ENCODE data around the gene ACOXL. TPM values are rescaled to one million over a fixed set of nuclear protein-coding genes. Genes with fewer than 3 reads are reported as not detected.

ACOXL gene
- total RNA-seq, 1 donor from 2014 or later = not detected

DNA sequence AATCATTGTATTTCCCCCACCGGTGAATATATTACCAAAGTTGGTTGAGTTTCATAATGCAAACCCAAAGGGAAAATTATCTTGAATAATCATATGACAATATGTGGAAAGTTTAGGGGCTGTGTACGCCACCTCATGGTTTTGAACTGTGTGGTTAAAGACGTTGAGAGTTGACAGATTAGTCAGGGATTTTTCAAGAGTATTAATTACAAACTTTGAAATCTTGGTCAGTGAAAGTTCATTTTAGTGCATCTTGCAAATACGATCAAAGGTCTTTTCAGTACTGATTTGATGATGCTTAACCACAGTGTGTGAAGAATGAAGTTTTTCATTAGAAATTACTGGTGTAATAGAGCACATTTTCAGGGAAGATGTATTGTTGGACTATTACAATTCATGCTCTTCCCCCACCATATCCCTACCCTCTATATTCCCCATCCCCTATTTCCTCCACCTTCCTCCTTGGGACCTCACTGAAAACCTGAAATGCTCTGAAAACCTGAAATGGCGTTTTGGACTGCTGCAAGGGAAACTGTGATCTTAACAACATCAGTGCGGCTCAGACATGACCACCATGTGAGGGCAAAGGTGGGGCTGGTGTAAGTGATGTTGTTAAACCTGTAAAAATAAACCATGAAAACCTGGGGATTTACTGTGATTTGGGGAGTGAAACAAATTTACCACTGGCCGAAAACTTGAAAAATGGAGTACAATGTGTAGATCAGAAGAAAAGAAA, 383.8 kb downstream of the ACOXL start:
- Histone ChIP-seq H3K4me1 (ENCODE audit: control insufficient read depth in 3 of 3, insufficient read depth in 3 of 3, low read length in 3 of 3) (peaks cover 17 to 25% (median 23%) of the 10 kb centered on the region in 3 donors), H3K9me3 (ENCODE audit: control insufficient read depth in 3 of 3, low read length in 3 of 3) (no peaks in the 10 kb centered on the region), H3K27me3 (ENCODE audit: control insufficient read depth in 3 of 3, insufficient read depth in 3 of 3, low read length in 3 of 3) (peaks cover 0 to 22% (median 7%) of the 10 kb centered on the region in 3 donors), H3K27ac (ENCODE audit: low read depth, low read length) (no peak overlapping the region), H3K4me3 (ENCODE audit: low read length in 3 of 3) (no peak overlapping the region), H3K36me3 (ENCODE audit: control insufficient read depth in 3 of 3, insufficient read depth in 3 of 3, low read length in 3 of 3) (no peaks in the 10 kb centered on the region), H3K9ac (ENCODE audit: low read depth in 1 of 3, low read length in 3 of 3) (no peak overlapping the region)

DNA sequence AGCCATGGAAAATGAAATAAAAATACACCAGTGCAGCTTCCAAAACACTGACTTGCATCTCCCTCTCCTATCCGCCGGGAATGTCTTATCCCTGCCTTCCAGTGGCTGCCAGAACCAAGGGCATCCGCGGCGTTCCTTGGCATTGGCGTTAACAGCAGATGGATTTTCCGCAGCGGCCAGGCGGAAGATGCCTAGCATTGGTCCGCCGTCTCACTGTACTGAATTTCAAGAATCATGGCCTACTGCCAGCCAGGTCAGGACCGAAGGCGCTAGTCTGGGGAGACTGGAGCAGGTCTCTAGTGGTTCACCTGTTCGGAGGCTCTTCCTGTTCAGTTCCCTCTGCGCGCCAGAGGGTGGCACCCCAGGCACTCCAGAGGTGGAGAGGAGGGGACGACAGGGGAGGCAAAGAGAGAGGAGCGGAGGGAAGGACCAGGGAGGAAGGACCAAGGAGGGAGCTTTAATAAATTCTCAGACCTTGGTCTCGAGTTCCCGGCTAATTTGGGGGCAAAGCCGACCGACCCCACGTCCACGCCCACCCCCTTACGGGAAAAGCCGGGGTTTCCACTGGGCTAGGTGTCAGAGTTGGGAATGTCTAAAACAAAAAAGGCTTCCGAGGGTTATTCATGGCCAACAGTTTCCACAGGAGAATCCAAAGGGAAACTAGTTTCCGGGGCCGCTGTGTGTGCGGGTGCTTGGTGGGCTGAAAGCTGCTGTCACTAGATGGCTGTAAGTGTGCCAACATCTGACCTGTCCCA, 384.6 kb downstream of the ACOXL start:
- Histone ChIP-seq H3K4me1 (ENCODE audit: control insufficient read depth in 3 of 3, insufficient read depth in 3 of 3, low read length in 3 of 3) (peaks cover 22 to 32% (median 31%) of the 10 kb centered on the region in 3 donors), H3K4me3 (ENCODE audit: low read length in 3 of 3) (peak overlapping the region; percentile 47 to 79 (median 70)), H3K9ac (ENCODE audit: low read depth in 1 of 3, low read length in 3 of 3) (peak overlapping the region in 2 of 3 donors; percentile 12 to 40), H3K9me3 (ENCODE audit: control insufficient read depth in 3 of 3, low read length in 3 of 3) (no peaks in the 10 kb centered on the region), H3K36me3 (ENCODE audit: control insufficient read depth in 3 of 3, insufficient read depth in 3 of 3, low read length in 3 of 3) (no peaks in the 10 kb centered on the region), H3K27me3 (ENCODE audit: control insufficient read depth in 3 of 3, insufficient read depth in 3 of 3, low read length in 3 of 3) (peaks cover 0 to 22% (median 7%) of the 10 kb centered on the region in 3 donors), H3K27ac (ENCODE audit: low read depth, low read length) (no peak overlapping the region)

GRCh38 chr2:111117598-111118480, 385.5 kb downstream of the ACOXL start:
- peak overlapping the region; percentile 5 for H3K27ac ChIP-seq (ENCODE audit: low read depth, low read length)
- H3K27me3 ChIP-seq (ENCODE audit: control insufficient read depth in 3 of 3, insufficient read depth in 3 of 3, low read length in 3 of 3) = peaks cover 0 to 22% (median 7%) of the 10 kb centered on the region in 3 donors
- H3K9me3 ChIP-seq (ENCODE audit: control insufficient read depth in 3 of 3, low read length in 3 of 3) = no peaks in the 10 kb centered on the region
- peaks cover 24 to 33% (median 33%) of the 10 kb centered on the region in 3 donors for H3K4me1 ChIP-seq (ENCODE audit: control insufficient read depth in 3 of 3, insufficient read depth in 3 of 3, low read length in 3 of 3)
- no peaks in the 10 kb centered on the region for H3K36me3 ChIP-seq (ENCODE audit: control insufficient read depth in 3 of 3, insufficient read depth in 3 of 3, low read length in 3 of 3)
- peak overlapping the region; percentile 47 to 79 (median 70) for H3K4me3 ChIP-seq (ENCODE audit: low read length in 3 of 3)
- H3K9ac ChIP-seq (ENCODE audit: low read depth in 1 of 3, low read length in 3 of 3) = peak overlapping the region in 2 of 3 donors; percentile 40 to 45

- Histone ChIP-seq H3K9me3 (ENCODE audit: control insufficient read depth in 3 of 3, low read length in 3 of 3) (no peaks in the 10 kb centered on the region), H3K27me3 (ENCODE audit: control insufficient read depth in 3 of 3, insufficient read depth in 3 of 3, low read length in 3 of 3) (peaks cover 0 to 19% (median 4%) of the 10 kb centered on the region in 3 donors), H3K4me1 (ENCODE audit: control insufficient read depth in 3 of 3, insufficient read depth in 3 of 3, low read length in 3 of 3) (peaks cover 24 to 37% (median 36%) of the 10 kb centered on the region in 3 donors), H3K36me3 (ENCODE audit: control insufficient read depth in 3 of 3, insufficient read depth in 3 of 3, low read length in 3 of 3) (no peaks in the 10 kb centered on the region), H3K9ac (ENCODE audit: low read depth in 1 of 3, low read length in 3 of 3) (peak overlapping the region in 1 of 3 donors; percentile 16), H3K4me3 (ENCODE audit: low read length in 3 of 3) (peak overlapping the region; percentile 47 to 79 (median 70)), H3K27ac (ENCODE audit: low read depth, low read length) (peak overlapping the region; percentile 5)
Measured at GRCh38 chr2:111118481-111118980, 386.2 kb downstream of the ACOXL start.

GRCh38 chr2:111118981-111119821, 386.8 kb downstream of the ACOXL start:
- H3K9ac ChIP-seq (ENCODE audit: low read depth in 1 of 3, low read length in 3 of 3) = peak overlapping the region in 1 of 3 donors; percentile 38
- H3K4me3 ChIP-seq (ENCODE audit: low read length in 3 of 3) = peak overlapping the region; percentile 47 to 79 (median 70)
- H3K36me3 ChIP-seq (ENCODE audit: control insufficient read depth in 3 of 3, insufficient read depth in 3 of 3, low read length in 3 of 3) = peaks cover 5% of the 10 kb centered on the region in 3 donors
- peaks cover 0 to 19% (median 4%) of the 10 kb centered on the region in 3 donors for H3K27me3 ChIP-seq (ENCODE audit: control insufficient read depth in 3 of 3, insufficient read depth in 3 of 3, low read length in 3 of 3)
- peaks cover 28 to 42% (median 36%) of the 10 kb centered on the region in 3 donors for H3K4me1 ChIP-seq (ENCODE audit: control insufficient read depth in 3 of 3, insufficient read depth in 3 of 3, low read length in 3 of 3)
- H3K27ac ChIP-seq (ENCODE audit: low read depth, low read length) = no peak overlapping the region
- H3K9me3 ChIP-seq (ENCODE audit: control insufficient read depth in 3 of 3, low read length in 3 of 3) = no peaks in the 10 kb centered on the region

- Histone ChIP-seq H3K9ac (ENCODE audit: low read depth in 1 of 3, low read length in 3 of 3) (peak overlapping the region in 2 of 3 donors; percentile 72 to 79), H3K4me3 (ENCODE audit: low read length in 3 of 3) (peak overlapping the region; percentile 48 to 74 (median 73)), H3K27me3 (ENCODE audit: control insufficient read depth in 3 of 3, insufficient read depth in 3 of 3, low read length in 3 of 3) (peaks cover 0 to 19% (median 4%) of the 10 kb centered on the region in 3 donors), H3K9me3 (ENCODE audit: control insufficient read depth in 3 of 3, low read length in 3 of 3) (no peaks in the 10 kb centered on the region), H3K36me3 (ENCODE audit: control insufficient read depth in 3 of 3, insufficient read depth in 3 of 3, low read length in 3 of 3) (peaks cover 5 to 9% (median 5%) of the 10 kb centered on the region in 3 donors), H3K27ac (ENCODE audit: low read depth, low read length) (peak overlapping the region; percentile 88), H3K4me1 (ENCODE audit: control insufficient read depth in 3 of 3, insufficient read depth in 3 of 3, low read length in 3 of 3) (peaks cover 28 to 42% (median 36%) of the 10 kb centered on the region in 3 donors)
Measured at GRCh38 chr2:111119822-111120252, 387.5 kb downstream of the ACOXL start.

DNA sequence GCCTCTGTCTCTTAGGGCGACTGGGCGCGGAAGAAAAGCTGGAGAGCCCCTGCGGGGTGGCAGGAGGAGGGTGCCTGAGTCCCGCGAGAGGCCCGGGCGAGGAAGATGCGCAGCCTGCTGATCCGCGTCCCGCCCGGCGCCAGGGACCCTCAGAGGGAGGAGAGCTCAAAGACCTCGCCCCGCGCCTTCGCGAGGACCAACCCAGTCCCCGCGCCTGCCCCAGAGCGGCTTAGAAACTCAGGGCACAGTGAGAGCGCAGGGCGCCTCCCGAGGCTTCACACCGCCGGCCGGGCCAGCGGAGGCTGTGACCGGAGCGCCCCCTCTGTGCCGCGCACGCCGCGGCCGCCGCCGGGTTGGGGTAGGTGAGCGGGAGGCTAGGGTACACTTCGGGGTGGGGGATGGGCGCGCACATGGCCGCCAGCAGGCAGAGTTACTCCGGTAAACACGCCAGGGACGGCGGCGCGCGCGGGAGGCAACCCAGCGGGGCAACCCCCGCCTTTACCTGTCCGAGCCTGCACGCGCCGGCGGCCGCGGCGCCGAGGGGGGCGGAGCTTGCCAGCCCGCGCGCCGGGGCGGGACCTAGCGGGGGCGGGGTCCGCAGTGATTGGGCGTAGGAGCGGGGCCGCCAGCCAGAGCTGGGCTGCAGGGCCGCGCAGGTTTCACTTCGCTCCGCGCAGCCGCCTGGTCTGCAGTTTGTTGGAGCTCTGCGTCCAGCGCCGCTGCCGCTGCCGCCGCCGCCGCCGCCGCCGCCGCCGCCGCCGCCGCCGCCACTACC, 388.1 kb downstream of the ACOXL start, which contains the start of gene BCL2L11:
Gene BCL2L11 (plus strand): TSS at position 662 of the 775 bp plus-strand sequence. CDS start 2,832 bp downstream, outside the sequence.
- Histone ChIP-seq H3K9me3 (ENCODE audit: control insufficient read depth in 3 of 3, low read length in 3 of 3) (no peaks in the 10 kb centered on the region), H3K27ac (ENCODE audit: low read depth, low read length) (peak within 1 kb of the TSS; percentile 88), H3K4me3 (ENCODE audit: low read length in 3 of 3) (peak within 1 kb of the TSS; percentile 80 to 96 (median 86)), H3K36me3 (ENCODE audit: control insufficient read depth in 3 of 3, insufficient read depth in 3 of 3, low read length in 3 of 3) (peaks cover 5 to 15% (median 11%) of the 10 kb centered on the region in 3 donors), H3K4me1 (ENCODE audit: control insufficient read depth in 3 of 3, insufficient read depth in 3 of 3, low read length in 3 of 3) (peaks cover 28 to 42% (median 36%) of the 10 kb centered on the region in 3 donors), H3K27me3 (ENCODE audit: control insufficient read depth in 3 of 3, insufficient read depth in 3 of 3, low read length in 3 of 3) (peaks cover 0 to 19% (median 4%) of the 10 kb centered on the region in 3 donors), H3K9ac (ENCODE audit: low read depth in 1 of 3, low read length in 3 of 3) (peak within 1 kb of the TSS; percentile 90 to 98 (median 90))
